ENCODE measurements around the gene PDE4D. TPM values are rescaled to one million over a fixed set of nuclear protein-coding genes. Genes with fewer than 3 reads are reported as not detected.

PDE4D gene
- total RNA-seq, 1 experiment from 2014 or later = 3.3 TPM

GRCh38 chr5:59177644-59178043 lies 715.9 kb downstream of the PDE4D start:
- ChIA-PET CTCF (interaction anchor here (1.2 kb wide), 1 partner anchor 11 kb away, joined by 3 read pairs; no protein-coding TSS in a partner anchor), POLR2A (no interaction called here)
- DNase-seq (ENCODE audit: low spot score) (no peak), ATAC-seq (no peak)
- H3K4me3 Mint-ChIP-seq = no peak overlapping the region
- no peaks in the 10 kb centered on the region for H3K9me3 Mint-ChIP-seq
- no peak for TF ChIP-seq ESRRA (CRISPR knock-in tag; IDR thresholded peaks at IDR 0.05; ENCODE audit: borderline replicate concordance)
- no peak for TF ChIP-seq ZMAT4 (CRISPR knock-in tag; IDR thresholded peaks at IDR 0.05)
- TF ChIP-seq CBFB (CRISPR knock-in tag; IDR thresholded peaks at IDR 0.05; ENCODE audit: low read depth) = no peak
- no peak for TF ChIP-seq TEAD1 (CRISPR knock-in tag; IDR thresholded peaks at IDR 0.05)
- no peak for TF ChIP-seq ETV6 (CRISPR knock-in tag; IDR thresholded peaks at IDR 0.05)
- no peak for TF ChIP-seq HMGA2 (CRISPR knock-in tag; IDR thresholded peaks at IDR 0.05)
- no peak for TF ChIP-seq CTCF (IDR thresholded peaks at IDR 0.05)
- H3K27me3 Mint-ChIP-seq (ENCODE audit: low read depth) = no peaks in the 10 kb centered on the region
- H3K4me1 Mint-ChIP-seq = peaks cover 4% of the 10 kb centered on the region
- no peak overlapping the region for H3K27ac Mint-ChIP-seq
- H3K36me3 Mint-ChIP-seq = no peaks in the 10 kb centered on the region

GRCh38 chr5:59174248-59174844 lies 719.2 kb downstream of the PDE4D start:
- H3K27me3 Mint-ChIP-seq (ENCODE audit: low read depth) = no peaks in the 10 kb centered on the region
- peak; percentile 82 for ATAC-seq
- POLR2A ChIA-PET = no interaction called here
- H3K36me3 Mint-ChIP-seq = no peaks in the 10 kb centered on the region
- no peak overlapping the region for H3K27ac Mint-ChIP-seq
- no peak for DNase-seq (ENCODE audit: low spot score)
- H3K4me3 Mint-ChIP-seq = no peak overlapping the region
- TF ChIP-seq CTCF (IDR thresholded peaks at IDR 0.05) (peak; percentile 60), ZNF317 (CRISPR knock-in tag; IDR thresholded peaks at IDR 0.05; ENCODE audit: borderline replicate concordance, low read depth) (no peak)
- H3K4me1 Mint-ChIP-seq = no peaks in the 10 kb centered on the region
- CTCF ChIA-PET = interaction anchor here (0.6 to 2.5 kb wide), 17 partner anchors 9 to 324 kb away, joined by 3 to 12 read pairs (median 4); no protein-coding TSS in a partner anchor
- no peaks in the 10 kb centered on the region for H3K9me3 Mint-ChIP-seq

GRCh38 chr5:59173578-59173977 lies 719.9 kb downstream of the PDE4D start:
- Mint-ChIP-seq H3K9me3 (no peaks in the 10 kb centered on the region), H3K36me3 (no peaks in the 10 kb centered on the region), H3K4me3 (no peak overlapping the region), H3K27ac (no peak overlapping the region), H3K27me3 (ENCODE audit: low read depth) (no peaks in the 10 kb centered on the region), H3K4me1 (no peaks in the 10 kb centered on the region)
- CTCF ChIA-PET = interaction anchor here (0.7 to 2.5 kb wide), 15 partner anchors 9 to 287 kb away, joined by 3 to 12 read pairs (median 5); no protein-coding TSS in a partner anchor
- ATAC-seq (no peak), DNase-seq (ENCODE audit: low spot score) (no peak)
- POLR2A ChIA-PET = no interaction called here
- TF ChIP-seq ZNF317 (CRISPR knock-in tag; IDR thresholded peaks at IDR 0.05; ENCODE audit: borderline replicate concordance, low read depth) (no peak), HMGA2 (CRISPR knock-in tag; IDR thresholded peaks at IDR 0.05) (no peak), OVOL2 (CRISPR knock-in tag; IDR thresholded peaks at IDR 0.05; ENCODE audit: borderline replicate concordance) (no peak), CTCF (IDR thresholded peaks at IDR 0.05) (no peak), SOX15 (CRISPR knock-in tag; IDR thresholded peaks at IDR 0.05) (no peak), KAT7 (CRISPR knock-in tag; IDR thresholded peaks at IDR 0.05; ENCODE audit: borderline replicate concordance) (no peak), RELA (CRISPR knock-in tag; IDR thresholded peaks at IDR 0.05; ENCODE audit: borderline replicate concordance) (no peak), TP53 (CRISPR knock-in tag; IDR thresholded peaks at IDR 0.05) (no peak), TCF7 (CRISPR knock-in tag; IDR thresholded peaks at IDR 0.05; ENCODE audit: low read depth) (no peak), ZNF281 (CRISPR knock-in tag; IDR thresholded peaks at IDR 0.05) (no peak), ATF6 (CRISPR knock-in tag; IDR thresholded peaks at IDR 0.05) (no peak)
